Brain microvascular endothelial cell (primary cell): Measurements from ENCODE around the gene STRIP1.

Experiments
- DNase-seq: peaks from one replicate; pipeline ENCODE4 v3.0.0-alpha.2; 2020
- H3K27ac ChIP-seq: fragments of 250-450 bp; sonication (Bioruptor Pico); 2 replicates; pipeline ENCODE4 v1.5.1; 2020; ENCODE audit warnings: mild to moderate bottlenecking, moderate library complexity
- H3K27me3 ChIP-seq: fragments of 250-450 bp; sonication (Bioruptor Pico); replicated peaks from 2 replicates; pipeline ENCODE4 v1.5.1; 2020; ENCODE audit warnings: mild to moderate bottlenecking
- H3K36me3 ChIP-seq: fragments of 250-450 bp; sonication (Bioruptor Pico); replicated peaks from 2 replicates; pipeline ENCODE4 v1.5.1; 2020; ENCODE audit warnings: mild to moderate bottlenecking
- H3K4me3 ChIP-seq: 2 replicates; pipeline ENCODE4 v1.5.1; 2011; ENCODE audit warnings: low read depth, mild to moderate bottlenecking, control low read depth, low read length, moderate library complexity
- CTCF ChIP-seq: IDR thresholded peaks from 2 replicates; pipeline ENCODE4 v1.5.1; 2011; ENCODE audit warnings: low read depth, mild to moderate bottlenecking, moderate library complexity, low read length, control low read depth, inconsistent platforms; ENCODE audit errors: missing control alignments
- in situ Hi-C: cut with HindIII; loops from 2 replicates; pipeline ENCODE4 v1.10.0; 2017; ENCODE audit warnings: low sequenced_read_pairs, low pct_ligation_motif_present

STRIP1 gene

GRCh38 chr1:110034451-110035235, at the start of gene STRIP1:
Gene STRIP1, plus strand, starts transcription at chr1:110034624. Its CDS starts 14 bp downstream, at chr1:110034638.
- in situ Hi-C loops: no loop called here
- TF ChIP-seq CTCF: no peak
- peak within 1 kb of the TSS; percentile 68 for H3K4me3 ChIP-seq
- no peaks in the 10 kb centered on the region for H3K27me3 ChIP-seq
- H3K27ac ChIP-seq: peak within 1 kb of the TSS; percentile 81
- DNase-seq: peak; percentile 97
- H3K36me3 ChIP-seq: peaks cover 19% of the 10 kb centered on the region

- no peak for DNase-seq
- Histone ChIP-seq H3K36me3 (no peaks in the 10 kb centered on the region), H3K27me3 (no peaks in the 10 kb centered on the region), H3K4me3 (peak overlapping the region; percentile 89), H3K27ac (peak overlapping the region; percentile 99)
- in situ Hi-C loops: no loop called here
- no peak for TF ChIP-seq CTCF
Observed at GRCh38 chr1:109985247-109986053, 49.0 kb upstream of the STRIP1 start.

- TF ChIP-seq CTCF: no peak
- no peak for DNase-seq
- in situ Hi-C loops: no loop called here
- no peaks in the 10 kb centered on the region for H3K27me3 ChIP-seq
- no peak overlapping the region for H3K27ac ChIP-seq
- H3K4me3 ChIP-seq: peak overlapping the region; percentile 89
- H3K36me3 ChIP-seq: no peaks in the 10 kb centered on the region
Observed at GRCh38 chr1:109986054-109986444, 48.4 kb upstream of the STRIP1 start.

- in situ Hi-C loops: no loop called here
- H3K4me3 ChIP-seq: no peak overlapping the region
- DNase-seq: no peak
- no peaks in the 10 kb centered on the region for H3K27me3 ChIP-seq
- TF ChIP-seq CTCF: no peak
- no peaks in the 10 kb centered on the region for H3K36me3 ChIP-seq
- no peak overlapping the region for H3K27ac ChIP-seq
Observed at GRCh38 chr1:109988349-109988914, 46.0 kb upstream of the STRIP1 start.

GRCh38 chr1:109989506-109990301, 44.7 kb upstream of the STRIP1 start:
- H3K27me3 ChIP-seq: no peaks in the 10 kb centered on the region
- H3K27ac ChIP-seq: no peak overlapping the region
- no peak for DNase-seq
- H3K4me3 ChIP-seq: no peak overlapping the region
- TF ChIP-seq CTCF: no peak
- H3K36me3 ChIP-seq: no peaks in the 10 kb centered on the region
- in situ Hi-C loops: no loop called here
